AML-193 (cell line): Measurements from ENCODE around the gene RHEBL1.

ENCODE experiments used
- DNase-seq, 2 experiments: peaks; one replicate each; lab custom pipeline; 2025; lab: John Stamatoyannopoulos, UW

The RHEBL1 gene

DNA sequence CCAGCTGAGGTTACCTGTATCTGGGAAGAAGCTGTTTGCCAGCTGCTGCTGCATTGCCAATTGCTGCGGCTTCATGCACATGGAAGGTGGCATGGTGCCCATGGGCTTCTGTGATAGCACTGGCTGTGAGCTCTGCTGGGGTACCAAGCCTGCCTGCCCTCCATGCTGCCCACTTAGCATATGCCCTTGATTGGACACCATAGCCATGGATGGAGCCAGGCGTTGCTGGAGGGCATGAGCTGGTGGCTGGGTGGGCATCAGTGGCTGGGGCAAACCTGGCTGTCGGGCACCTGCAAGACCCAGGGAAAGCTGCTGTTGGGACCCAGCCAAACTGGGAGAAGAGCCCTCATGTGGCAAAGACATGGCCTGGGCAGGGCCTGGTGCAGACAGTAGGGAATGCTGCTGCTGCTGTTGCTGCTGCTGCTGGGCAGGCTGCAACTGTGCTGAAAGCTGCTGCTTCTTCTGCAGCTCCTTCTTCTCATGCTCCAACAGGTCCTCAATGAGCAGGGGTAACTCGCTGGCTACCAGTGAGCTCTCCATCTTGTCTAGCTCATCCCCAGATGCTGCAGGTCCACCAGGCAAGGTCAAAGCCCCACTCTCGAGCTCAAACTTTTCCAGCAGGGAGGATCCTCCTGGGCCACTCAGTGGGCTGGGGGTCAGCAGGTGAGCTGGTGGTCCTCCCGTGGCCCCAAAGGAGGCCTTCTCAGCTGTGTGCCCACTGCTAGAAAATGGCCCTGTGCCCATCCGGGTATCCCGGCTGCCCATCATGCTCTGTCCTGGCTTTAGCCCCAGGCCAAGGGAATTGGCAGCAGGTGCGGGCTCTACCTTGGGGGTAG, 32.5 kb downstream of the RHEBL1 start:
- no peak for DNase-seq

DNA sequence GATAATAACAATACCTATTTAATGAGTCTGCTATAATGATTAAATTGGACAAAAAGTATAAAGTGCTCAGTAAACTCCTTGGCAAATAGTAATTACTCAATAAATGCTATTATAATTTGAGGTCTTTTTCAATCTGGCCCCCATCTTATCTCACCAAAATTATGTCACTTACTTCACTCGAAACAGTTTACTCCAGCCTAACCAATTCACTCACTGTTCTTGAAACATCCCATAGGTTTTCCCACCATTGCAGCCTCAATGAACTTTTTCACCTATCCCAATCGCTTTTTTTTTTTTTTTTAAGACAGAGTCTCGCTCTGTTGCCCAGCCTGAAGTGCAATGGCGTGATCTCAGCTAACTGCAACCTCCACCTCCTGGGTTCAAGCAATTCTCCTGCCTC, 33.8 kb downstream of the RHEBL1 start:
- no peak for DNase-seq

DNA sequence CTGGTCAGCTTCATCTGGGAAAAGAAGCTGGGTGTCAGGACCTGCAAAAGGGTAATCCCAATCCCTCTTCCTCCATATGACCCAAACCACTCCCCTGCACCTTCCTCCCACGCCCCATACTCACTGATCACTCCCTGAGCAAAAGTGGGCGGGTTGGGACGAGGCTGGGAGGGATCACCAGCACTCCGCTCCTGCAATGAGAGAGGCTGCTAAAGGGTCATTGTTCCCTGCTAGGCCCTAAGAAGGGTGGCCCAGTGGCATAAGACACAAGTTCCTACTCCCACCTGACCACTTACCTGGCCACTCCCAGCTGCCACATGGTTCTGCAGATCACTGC, 35.5 kb downstream of the RHEBL1 start:
- no peak for DNase-seq

DNA sequence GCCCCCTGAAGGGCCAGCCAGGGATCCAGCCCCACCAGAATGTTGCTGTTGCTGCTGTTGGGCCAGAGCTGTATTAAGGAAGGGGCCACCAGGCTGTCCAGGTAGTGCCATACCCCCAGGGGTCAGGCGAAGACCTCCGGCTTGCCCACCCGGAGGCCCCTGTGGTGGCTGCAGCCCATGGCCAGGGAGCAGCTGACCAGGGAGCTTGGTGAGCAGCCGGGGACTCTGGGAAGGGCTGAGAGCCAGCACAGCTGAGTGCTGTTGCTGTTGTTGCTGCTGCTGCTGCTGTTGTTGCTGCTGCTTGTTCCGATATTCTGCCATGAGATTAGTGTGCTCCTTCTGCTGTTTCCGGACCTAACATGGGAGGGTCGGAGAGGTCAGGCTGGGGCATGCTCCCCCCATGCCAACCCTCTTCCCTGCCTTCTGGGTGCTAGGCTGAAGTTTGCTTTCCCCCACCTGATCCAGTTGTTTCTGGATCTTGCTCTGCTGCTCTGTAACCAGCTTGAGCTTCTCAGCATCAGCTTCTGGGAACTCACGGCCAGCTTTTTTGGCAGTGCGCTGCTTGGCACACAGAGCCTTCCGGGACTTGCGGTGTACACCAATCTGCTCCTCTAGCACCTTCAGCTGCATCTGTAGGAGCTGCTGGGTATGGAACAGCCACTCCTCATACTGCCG, 36.0 kb downstream of the RHEBL1 start:
- no peak for DNase-seq

DNA sequence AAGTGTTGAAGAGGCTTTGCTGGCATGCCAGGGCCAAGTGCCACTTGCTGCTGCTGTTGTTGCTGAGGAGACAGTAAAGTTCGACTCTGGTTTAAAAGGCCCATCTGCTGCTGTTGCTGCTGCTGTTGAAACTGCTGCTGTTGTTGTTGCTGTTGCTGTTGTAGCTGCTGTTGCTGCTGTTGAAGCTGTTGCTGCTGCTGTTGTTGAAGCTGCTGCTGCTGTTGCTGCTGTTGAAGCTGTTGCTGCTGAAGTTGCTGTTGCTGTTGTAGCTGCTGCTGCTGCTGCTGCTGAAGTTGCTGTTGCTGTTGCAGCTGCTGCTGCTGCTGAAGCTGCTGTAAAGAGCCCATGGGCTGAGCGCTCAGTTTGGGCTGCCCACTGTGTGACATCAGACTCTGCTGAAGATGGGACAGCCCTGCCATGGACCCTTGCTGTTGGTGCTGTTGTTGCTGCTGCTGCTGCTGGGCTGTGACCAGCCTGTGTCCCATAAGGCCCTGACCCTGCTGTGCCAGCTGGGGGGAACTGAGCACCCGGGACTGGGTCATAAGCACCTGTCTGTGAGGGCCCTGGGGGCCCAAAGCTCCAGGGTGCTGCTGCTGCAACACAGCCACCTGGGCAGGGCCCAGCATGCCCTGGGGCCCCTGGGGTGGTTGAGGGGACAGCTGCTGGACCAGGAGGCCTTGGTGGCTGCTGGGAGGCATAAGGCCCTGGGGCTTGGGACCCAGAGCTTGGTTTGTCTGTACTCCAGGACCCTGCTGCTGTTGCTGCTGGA, 36.9 kb downstream of the RHEBL1 start:
- DNase-seq, result no peak

DNA sequence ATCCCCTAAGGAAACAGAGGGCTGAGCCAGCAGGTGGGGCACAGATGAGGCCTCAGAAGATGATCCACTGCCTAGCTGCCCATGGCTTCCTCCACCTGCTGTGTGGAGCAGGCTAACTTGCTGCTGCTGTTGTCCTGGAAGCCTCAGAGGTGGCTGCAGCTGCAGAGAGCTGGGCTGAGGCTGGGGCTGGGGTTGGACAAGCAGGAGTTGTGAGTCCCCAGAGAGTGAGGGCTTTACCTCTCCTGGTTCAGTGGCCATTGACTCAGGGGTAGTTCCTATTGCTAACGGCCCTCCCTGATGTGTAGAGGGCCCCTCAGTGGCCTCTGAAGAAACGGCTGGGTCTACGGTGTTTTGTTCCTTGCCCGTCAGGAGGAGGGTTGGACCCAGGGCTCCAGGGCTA, 37.5 kb downstream of the RHEBL1 start:
- no peak for DNase-seq

DNA sequence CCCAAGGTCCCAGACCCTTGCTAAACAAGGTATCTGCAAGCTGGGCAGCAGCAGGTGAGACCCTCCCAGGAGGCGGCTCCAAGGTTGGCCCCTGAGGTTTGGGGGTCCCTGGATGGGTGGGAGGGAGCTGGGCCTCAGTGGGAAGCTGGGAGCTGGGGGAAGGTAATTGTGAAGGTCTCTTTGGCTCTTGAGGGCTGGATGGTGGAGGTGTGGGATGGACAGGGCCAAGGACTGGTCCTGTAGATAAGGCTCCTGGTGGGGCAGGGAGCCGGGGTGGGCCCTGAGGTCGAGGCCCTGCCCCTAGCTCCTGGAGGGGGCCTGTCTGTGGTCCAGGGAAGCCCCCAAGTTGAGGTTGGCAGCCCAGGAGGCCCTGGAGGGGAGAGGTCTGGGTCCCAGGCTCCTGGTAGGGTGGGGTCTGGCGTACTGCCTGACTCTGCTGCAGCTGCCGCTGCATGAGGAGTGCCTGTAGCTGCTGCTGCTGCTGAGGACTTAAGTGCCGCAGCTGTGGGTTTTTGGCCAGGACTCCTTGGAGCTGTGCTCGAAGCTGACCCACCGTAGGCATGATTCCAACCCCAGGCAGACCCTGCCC, 38.1 kb downstream of the RHEBL1 start:
- DNase-seq, result no peak

DNA sequence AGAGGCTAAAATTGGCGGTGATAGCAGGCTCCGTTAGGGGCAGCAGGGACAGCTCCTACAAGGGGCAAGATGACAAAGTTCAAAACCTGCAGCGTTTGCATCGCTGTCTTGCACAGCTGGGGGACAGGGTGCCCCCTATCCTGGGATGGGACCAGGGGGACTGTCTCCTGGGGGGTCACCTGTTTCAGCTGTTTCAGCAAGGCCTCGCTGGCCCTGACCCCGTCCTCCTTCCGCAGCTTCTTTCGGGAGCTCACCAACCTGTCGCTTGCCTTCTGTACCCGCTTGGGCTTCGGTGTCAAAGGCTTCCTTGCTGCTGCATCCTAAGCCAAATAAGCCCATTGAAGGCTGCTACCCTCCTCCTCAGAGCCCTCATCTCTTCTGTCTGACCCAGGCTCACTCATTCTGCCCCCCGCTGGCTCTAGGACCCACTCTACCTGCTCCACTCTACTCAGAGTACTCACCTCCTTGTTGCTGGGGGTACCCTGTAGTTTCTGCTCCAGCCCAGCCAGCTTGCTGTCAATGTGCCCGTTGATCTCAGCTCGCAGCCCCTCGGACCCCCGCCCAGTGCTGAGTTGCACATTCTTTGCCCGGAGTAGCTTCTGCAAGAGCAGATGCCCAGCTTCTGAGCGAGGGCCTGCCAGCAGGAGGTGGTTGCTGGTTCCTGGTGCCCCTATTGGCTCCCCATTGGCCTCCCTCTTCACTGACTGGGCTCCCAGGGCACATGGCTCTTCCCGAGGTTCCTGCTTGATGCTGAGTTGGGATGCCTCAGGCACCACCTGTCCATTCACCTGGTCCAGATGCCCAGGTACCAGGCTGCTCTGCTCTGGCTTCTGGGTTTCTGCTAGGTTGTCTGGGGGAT, 38.8 kb downstream of the RHEBL1 start:
- no peak for DNase-seq

DNA sequence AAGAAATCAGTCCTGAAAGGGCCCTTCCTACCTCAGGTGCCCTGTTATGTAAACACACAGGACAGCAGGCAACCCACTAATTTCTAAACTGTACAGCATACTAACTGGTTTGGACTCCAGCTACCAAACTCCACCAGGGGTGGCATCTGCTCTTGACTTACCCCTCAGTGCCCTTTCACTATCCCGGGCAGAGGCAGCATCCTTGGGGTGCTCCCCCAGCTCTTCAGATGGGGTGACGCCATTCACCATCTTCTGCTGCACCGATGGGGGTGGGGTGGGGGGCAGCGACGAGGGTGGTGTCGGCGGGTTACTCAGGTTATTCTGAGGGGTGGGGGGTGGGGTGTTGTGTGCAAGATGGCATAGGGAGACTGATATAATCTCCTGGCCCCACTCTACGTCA, 39.7 kb downstream of the RHEBL1 start:
- no peak for DNase-seq

DNA sequence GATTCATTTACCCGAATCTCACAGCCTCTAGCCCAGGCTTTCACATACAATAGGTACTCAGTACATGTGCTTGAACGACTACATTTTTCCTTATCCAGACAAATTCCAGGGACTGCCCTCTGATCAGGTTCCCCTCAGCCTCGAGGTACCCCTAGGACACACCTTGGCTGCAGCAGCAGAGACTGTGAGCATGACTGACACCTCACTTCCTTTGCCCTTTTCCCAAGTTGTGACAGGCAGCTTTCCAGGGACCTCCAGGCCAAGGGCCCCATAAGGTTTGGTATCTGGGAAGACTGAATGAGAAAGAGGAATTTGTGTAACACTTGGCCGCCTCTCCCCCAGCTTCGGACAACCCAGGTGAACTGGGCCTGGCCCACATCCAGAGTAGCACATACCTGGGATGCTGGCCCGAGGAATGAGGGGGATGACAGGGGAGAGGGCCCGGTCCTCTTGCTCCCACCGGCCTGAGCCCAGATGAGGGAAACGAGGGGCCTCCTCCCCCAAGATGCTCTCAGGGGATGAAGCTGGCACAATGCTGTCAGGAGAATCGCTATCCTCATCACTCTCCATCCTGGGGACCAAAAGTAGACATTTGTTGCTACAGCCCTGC, 41.0 kb downstream of the RHEBL1 start:
- DNase-seq, result no peak

DNA sequence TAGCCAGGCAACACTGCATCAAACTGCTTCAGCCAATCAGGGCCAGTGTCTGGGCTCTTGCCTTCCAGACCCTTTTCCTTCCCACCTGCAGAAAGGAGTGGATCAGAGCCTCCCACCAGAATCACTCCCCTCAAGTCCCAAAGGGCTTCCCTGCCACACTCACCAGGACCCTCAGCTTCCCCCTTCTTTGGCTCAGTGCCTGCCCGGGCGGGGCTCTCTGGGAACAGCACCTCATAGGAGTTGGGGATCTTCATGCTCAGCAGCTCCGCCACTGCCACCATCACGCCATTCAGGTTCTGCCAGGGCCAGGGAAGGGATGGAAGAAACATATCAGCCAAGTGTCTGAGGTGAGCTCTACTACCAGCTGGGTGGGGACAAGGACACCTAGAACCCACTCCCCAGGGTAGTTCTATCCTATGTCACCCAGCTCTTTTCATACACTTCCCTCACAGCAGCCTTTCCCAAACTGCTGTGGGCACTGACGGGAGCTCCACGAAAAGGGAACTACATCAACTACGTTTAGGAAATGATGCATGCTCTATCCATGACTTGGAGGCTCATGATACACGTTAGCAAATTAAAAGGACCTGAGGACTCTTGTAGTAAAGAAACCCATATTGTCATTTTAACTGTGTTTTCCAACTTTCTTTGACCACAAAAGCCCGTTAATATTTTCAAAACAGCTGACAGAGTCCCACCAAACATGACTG, 41.8 kb downstream of the RHEBL1 start:
- no peak for DNase-seq

DNA sequence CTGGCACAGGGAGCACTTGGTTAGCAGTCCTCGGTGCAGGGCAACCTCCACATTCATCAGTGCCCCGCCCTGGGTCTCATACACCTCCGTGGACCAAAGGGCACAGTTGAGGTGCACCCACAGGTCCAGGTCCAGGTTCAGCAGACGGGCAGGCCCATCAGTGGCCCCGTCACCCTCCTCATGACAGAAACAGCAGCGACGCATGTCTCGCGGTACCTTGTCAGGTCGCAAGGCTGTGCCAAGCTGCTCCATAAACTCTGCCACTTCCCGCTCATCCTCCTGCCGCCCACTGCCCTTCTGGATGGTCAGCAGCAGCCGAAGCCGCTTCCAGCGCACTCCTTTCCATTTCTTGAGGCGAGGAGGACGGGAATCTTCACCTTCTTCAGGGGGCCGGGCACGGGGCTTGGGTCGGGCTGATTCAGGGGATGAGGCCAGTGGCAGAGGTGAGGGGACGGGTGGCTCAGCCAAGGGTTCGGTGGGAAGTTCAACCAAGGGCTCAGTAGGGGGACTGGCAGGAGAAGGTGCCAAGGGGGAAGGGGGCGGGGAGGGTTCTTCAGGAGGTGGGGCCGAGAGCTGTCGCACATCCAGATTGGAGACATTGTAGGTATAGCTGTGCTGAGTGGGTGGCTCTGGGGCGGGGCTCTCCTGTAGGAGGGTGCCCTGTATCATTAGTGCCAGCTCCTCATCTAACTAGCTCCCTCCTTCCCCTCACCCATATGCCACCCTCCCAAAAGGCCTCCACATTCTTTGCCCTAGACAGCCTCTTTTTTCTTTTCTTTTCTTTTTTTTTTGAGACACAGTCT, 42.9 kb downstream of the RHEBL1 start:
- DNase-seq, result no peak

DNA sequence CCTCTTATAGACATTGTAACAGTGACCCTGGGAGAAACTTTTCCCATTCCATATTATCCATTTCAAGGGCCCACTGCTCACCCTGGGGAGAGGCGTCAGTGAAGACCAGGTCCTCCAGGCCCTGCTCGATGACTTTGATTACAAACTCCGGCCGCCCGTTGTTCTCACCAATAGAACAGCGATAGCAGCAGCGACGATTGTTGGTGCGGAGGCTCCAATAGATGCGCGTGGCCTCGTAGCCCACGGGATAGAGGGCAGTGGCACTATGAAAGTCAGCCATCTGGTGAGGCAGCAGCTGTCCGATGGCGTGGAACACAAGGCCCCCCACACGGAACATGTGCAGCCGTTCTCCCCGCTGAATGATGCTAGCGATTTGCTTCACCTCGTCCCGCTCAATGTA, 43.7 kb downstream of the RHEBL1 start:
- no peak for DNase-seq

DNA sequence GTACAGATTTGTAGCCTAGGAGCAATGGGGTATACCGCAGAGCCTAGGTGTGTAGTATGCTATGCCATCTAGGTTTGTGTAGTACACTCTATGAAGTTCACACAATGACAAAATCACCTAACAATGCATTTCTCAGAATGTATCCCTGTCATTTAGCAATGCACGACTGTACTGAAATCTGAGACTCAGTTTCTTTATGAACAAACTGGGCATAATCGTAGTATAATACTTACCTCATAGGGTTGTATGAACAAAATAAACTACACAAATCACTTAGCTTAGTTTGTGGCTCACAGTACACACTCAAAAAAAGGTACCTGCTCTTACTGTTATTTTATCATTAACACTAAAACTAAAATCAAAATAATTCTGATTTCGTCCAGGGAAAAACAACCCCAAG, 44.3 kb downstream of the RHEBL1 start:
- DNase-seq, result no peak

DNA sequence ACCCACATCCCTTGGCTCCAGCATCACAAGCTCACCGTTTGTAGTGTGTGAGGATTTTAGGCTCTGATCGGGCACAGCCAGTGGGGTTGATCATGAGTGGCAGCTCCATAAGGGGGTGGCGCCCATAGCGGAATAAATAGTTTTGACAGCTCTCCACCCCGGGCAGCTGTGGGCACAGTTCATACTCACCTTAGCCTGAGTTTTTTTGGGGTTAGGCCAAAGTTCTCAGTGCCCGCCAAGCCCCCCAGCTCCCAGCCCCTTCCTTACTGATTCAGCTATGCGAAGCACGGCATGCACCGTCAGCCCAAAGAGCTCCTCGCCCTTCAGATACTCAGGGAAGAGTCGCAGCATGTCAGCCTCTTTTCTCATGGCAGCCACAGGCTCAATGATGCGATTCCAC, 45.2 kb downstream of the RHEBL1 start:
- no peak for DNase-seq

DNA sequence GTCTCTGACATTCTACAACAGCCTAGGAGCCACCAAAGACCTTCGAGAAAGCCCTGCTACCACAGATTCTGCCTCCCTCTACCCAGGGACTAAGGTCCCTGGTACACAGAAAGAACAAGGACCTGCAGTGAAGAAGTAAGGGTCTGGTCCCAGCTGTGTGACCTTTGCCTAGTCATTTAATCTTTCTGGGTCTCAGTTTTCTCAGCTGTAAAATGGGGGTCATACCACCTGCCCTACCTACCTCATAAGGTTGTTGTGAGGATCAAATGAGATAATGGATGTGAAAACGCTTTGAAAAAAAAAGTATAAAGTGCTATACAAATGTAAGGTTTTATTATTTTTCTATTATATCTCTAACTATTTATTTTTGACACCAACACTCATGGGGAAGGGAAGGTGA, 46.0 kb downstream of the RHEBL1 start:
- DNase-seq, result no peak

DNA sequence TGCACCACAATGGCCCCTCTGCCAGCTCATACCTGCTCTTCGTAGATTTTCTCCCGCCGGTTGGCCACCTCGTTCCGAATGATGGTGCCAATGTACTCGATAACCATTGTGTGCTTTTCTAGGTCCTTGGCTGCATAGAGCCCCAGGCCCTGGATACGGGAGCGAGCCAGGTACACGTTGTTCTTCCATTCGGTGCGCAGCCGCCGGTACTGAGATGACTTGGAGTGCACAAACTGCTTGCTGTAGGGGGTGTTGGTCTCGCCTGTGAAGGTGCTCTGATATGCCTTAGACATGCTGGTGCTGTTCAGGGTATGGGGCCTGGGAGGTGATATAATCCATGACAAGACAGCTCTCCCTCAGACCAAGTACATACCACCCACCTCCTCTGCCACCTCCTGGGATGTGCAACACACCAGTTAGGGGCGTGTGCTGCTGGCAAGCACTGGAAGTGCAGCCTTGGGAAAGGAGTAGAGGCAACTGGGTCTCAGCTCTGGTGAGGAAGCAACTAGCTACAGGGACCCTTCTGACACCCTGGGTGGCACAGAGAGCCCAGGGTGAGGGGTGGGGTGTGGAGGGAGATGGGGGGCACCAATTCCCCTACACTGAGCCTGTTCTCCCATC, 47.1 kb downstream of the RHEBL1 start:
- no peak for DNase-seq

DNA sequence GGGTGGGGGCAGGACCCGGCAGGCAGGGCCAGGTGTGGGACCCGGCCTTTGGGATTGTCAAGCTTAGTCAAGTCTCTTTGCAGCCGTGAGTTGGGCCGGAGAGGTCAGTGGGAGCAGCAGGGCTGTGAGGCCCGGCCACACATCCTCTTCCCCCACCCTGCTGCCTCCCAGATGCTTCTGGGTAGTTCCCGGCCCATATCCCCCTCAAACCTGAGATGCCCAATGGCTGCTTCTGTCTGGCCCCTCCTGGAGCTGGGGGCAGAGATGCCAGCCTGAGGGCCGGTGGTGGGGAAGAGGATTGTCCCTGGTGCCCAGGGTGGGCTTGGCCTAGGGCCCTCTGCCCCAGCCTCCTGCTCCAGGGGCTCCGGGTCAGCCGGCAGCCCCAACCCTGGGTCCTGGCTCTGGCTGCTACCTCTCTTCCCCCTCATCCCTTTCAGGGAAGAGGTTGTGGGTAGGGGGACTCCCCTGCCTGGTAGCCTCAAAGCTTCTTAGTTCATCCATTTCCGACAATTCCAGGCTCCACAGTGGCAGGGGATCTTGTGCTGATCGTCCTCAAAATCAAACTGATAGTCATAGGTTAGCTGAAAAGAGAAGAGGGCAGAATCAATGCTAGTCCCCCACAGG, 48.4 kb downstream of the RHEBL1 start:
- no peak for DNase-seq

DNA sequence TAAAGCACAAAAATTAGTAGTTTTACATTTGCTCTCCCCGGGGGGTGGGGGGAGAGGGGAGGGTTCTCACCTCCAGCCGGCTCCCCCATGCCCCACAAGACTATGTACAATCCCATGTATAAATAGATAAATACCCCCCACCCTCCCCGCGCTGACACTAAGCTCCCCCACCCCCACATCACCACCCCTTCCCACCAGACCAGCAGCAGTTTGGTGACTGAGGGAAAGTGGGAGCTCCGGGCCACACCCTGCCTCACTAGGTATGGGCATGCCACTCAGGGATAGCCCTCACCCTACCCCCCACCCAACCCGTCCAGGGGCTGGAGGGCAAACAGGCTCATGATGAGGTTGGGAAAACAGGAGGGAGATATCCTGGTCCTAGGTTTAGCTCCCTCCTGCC, 49.3 kb downstream of the RHEBL1 start:
- DNase-seq, result no peak
